Skeletal muscle satellite cell (primary cell): ENCODE results near the gene MAP3K20.

Source experiments
- H3K27me3 ChIP-seq: 2 replicates; pipeline ENCODE4 v1.7.0; 2013; ENCODE audit warnings: low read length; ENCODE audit not compliant: control insufficient read depth, insufficient read depth
- H3K36me3 ChIP-seq: 2 replicates; pipeline ENCODE4 v1.7.0; 2013; ENCODE audit warnings: mild to moderate bottlenecking, control low read depth, low read length; ENCODE audit not compliant: insufficient read depth
- H3K4me1 ChIP-seq: 2 replicates; pipeline ENCODE4 v1.7.0; 2013; ENCODE audit warnings: low read length; ENCODE audit not compliant: control insufficient read depth, insufficient read depth
- H3K4me2 ChIP-seq: 2 replicates; pipeline ENCODE4 v1.7.0; 2013; ENCODE audit warnings: mild to moderate bottlenecking, low read length
- H3K4me3 ChIP-seq: 2 replicates; pipeline ENCODE4 v1.7.0; 2013; ENCODE audit warnings: low read length
- H3K9ac ChIP-seq: 2 replicates; pipeline ENCODE4 v1.7.0; 2013; ENCODE audit warnings: mild to moderate bottlenecking, low read depth, low read length, moderate library complexity
- H3K9me3 ChIP-seq: replicated peaks from 2 replicates; pipeline ENCODE4 v1.7.0; 2013; ENCODE audit warnings: mild to moderate bottlenecking, control low read depth, low read length

Gene MAP3K20

DNA sequence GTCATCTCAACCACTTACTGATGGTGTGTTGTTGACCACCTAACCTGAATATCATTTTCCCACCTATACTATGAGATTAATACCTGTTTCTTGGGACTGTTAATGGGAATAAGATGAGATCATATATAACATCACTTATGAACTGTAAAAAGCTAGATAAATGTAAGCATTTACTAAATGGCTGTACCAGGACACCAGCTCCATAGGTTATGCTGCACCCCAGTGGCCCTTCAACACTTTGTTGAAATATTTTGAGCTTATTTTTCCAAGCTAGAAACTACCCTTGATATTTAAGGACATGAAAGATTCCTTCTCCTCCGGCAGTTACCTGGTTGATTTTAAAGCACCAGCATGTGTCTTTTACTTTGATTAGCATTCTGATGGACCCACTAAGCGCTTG, 141.0 kb downstream of the MAP3K20 start:
- H3K36me3 ChIP-seq = no peaks in the 10 kb centered on the region
- no peaks in the 10 kb centered on the region for H3K9me3 ChIP-seq
- H3K4me3 ChIP-seq = no peak overlapping the region
- H3K4me2 ChIP-seq = no peak overlapping the region
- no peak overlapping the region for H3K9ac ChIP-seq
- H3K27me3 ChIP-seq = no peaks in the 10 kb centered on the region
- no peaks in the 10 kb centered on the region for H3K4me1 ChIP-seq

DNA sequence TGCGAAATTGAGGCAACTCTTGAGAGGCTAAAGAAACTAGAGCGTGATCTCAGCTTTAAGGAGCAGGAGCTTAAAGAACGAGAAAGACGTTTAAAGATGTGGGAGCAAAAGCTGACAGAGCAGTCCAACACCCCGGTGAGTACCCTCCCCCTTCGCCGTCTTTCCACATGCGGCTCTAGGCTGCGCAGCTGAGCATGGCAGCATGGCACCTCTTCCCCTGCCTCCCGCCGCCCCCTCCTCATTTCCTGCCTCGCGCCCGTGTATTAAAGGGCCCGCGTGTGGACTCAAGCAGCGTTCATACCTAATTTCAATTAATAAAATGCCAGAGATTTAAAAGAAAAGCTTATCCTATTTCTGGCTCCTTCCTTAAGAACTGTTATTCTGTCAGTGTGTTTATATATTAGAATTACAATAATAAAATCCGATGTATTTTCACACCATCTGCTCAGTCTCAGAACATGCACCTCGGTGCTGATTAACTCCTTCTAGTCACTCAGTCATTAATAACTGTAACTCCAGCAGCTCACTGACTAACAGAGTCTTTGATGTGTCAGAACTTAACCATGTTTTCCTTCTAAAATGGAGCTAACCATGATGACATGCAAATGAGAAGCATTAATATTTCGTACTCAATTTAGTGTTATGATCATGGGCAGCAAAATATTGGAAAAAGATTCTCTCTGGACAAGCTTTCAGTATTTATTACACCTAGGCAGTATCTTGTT, 141.6 kb downstream of the MAP3K20 start:
- H3K27me3 ChIP-seq = no peaks in the 10 kb centered on the region
- H3K4me2 ChIP-seq = no peak overlapping the region
- no peak overlapping the region for H3K4me3 ChIP-seq
- H3K9ac ChIP-seq = no peak overlapping the region
- no peaks in the 10 kb centered on the region for H3K36me3 ChIP-seq
- H3K4me1 ChIP-seq = no peaks in the 10 kb centered on the region
- no peaks in the 10 kb centered on the region for H3K9me3 ChIP-seq

DNA sequence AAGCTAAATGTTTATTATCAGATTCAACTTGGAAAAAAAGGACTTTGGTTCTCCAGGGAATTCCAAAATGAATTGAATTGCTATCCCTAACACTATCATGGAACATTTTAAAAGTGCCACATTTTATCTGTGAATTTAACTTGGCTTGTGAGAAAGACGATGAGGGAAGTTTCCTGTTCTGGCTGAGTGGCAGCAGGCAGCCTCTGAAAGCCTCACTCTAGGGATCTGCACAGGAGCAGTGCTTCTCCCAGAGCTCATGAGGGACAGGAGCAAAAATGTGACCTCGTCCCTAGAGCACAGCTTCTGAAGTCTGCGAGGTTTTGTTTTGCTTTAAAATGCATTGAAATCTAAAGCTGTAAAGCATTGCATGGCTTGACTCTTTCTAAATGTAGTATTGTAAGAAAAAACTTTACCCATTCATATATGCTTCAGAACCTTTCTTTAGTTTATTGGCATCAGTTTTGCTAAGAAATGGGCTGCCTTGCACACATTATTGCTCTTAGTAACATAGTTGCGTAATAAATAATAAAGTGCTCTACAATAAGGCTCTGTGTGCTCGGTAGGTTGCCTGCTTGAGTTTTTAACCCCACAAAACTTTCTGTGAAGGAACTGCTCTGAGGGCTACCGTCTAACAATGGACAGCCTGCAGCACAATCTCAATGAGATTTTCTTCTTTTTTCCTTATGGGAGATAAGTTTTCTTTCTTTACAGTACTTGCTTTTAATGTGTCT, 142.8 kb downstream of the MAP3K20 start:
- Histone ChIP-seq H3K4me3 (no peak overlapping the region), H3K9me3 (no peaks in the 10 kb centered on the region), H3K27me3 (no peaks in the 10 kb centered on the region), H3K36me3 (no peaks in the 10 kb centered on the region), H3K4me1 (no peaks in the 10 kb centered on the region), H3K9ac (no peak overlapping the region), H3K4me2 (no peak overlapping the region)

DNA sequence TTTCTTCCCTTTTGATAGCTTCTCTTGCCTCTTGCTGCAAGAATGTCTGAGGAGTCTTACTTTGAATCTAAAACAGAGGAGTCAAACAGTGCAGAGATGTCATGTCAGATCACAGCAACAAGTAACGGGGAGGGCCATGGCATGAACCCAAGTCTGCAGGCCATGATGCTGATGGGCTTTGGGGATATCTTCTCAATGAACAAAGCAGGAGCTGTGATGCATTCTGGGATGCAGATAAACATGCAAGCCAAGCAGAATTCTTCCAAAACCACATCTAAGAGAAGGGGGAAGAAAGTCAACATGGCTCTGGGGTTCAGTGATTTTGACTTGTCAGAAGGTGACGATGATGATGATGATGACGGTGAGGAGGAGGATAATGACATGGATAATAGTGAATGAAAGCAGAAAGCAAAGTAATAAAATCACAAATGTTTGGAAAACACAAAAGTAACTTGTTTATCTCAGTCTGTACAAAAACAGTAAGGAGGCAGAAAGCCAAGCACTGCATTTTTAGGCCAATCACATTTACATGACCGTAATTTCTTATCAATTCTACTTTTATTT, 145.6 kb downstream of the MAP3K20 start:
- Histone ChIP-seq H3K4me3 (no peak overlapping the region), H3K4me2 (no peak overlapping the region), H3K9ac (no peak overlapping the region), H3K27me3 (no peaks in the 10 kb centered on the region), H3K9me3 (no peaks in the 10 kb centered on the region), H3K4me1 (no peaks in the 10 kb centered on the region), H3K36me3 (no peaks in the 10 kb centered on the region)

DNA sequence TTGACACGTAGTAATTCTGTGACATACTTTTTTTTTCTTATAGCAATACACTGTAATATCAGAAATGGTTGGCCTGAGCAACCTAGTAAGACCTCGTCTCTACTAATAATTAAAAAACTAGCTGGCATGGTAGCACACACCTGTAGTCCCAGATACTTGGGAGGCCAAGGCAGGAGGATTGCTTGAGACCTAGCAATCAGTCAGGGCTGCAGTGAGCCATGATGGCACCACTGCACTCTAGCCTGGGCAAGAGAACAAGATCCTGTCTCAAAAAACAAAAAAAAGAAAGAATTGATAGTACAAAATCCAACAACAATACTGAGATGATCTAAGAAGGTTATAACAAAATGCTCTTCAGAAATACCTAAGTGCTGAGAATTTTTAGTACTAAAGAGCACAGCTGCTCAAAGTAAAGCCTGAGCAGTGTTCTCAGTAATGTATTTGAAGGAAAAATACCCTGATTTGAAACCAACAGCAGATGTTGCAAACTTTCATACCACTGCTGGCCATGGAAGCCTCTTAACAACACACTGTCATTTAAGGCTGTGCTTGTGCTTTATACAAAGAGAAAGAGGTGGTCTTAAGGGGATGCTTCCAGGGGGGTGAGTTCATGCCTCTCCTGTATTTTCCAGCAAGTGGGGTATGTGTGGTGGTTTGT, 146.4 kb downstream of the MAP3K20 start:
- Histone ChIP-seq H3K36me3 (no peaks in the 10 kb centered on the region), H3K27me3 (no peaks in the 10 kb centered on the region), H3K9ac (no peak overlapping the region), H3K4me3 (no peak overlapping the region), H3K9me3 (no peaks in the 10 kb centered on the region), H3K4me1 (no peaks in the 10 kb centered on the region), H3K4me2 (no peak overlapping the region)

DNA sequence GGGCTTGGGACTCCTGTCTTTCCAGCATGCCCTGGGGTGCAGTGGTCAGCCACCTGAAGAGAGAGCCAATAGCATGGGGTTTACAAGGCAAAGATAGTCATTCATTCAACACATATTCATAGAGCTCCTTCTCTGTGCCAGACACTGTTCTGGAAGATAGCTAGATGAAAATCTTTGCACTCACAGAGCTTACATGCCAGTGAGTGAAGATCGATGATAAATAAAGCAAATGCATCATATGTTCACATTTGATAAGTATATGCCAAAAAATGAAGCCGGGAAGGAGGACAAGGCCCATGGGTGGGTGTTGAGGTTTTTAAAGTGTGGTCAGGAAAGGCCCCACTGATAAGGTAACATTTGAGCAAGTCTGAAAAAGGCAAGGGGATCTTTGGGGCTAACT, 148.2 kb downstream of the MAP3K20 start:
- Histone ChIP-seq H3K4me3 (no peak overlapping the region), H3K36me3 (no peaks in the 10 kb centered on the region), H3K27me3 (no peaks in the 10 kb centered on the region), H3K4me1 (no peaks in the 10 kb centered on the region), H3K4me2 (no peak overlapping the region), H3K9ac (no peak overlapping the region), H3K9me3 (no peaks in the 10 kb centered on the region)

DNA sequence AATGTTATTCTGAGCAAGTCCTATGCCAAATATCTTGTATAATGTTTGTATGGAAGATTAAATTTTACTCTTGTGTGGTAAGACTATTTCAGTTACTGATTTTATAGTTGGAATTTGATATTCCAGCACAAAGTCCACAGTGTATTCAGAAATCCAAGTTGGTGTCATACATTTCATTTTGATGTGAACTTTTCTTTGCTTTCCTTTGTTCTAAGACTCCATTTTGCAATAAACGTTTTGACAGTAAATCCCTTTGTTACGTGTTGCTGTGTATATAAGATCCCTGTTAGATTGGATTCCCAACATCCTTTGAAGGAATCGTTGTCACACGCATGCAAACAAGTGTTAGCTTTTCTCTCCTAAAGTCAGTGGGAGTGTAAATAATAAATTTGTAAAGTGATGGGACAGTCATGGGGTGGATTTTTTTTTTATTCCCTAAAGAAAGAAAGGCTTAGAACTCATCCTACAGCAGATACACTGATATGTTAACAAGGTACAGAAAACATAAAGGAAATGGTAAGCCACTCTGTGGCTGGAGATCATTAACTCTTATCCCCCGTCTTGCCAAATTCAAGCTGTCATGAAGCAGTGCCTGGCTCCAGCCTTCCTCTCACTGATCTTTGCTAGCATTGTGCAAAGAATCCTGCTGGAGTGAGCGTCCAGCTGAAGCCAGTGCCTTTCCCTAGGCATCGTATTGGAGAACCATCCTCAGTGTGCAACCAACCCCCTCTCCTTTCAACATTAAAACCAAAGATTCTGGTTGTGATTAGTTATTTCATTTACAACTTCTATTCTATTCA, 151.5 kb downstream of the MAP3K20 start:
- peaks cover 2% of the 10 kb centered on the region for H3K36me3 ChIP-seq

DNA sequence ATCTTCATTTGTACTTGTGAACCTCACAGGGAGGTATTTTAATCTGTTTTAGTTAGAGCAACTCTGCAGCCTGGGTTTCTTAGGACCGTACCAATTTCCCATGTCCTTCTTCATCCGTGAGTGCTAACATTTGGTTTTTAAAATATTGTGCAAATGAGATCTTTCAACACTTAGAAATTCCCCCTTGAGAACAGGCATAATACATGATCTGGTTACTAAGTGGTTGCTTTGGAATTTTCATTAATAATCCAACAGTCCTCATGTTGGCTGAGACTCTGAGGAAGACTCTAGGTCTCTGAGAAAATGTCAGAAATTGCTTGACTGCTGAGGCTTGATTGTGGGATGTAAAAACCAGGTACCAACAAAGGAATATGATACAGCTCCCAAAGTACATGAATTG, 153.4 kb downstream of the MAP3K20 start:
- H3K4me2 ChIP-seq = no peak overlapping the region
- H3K4me3 ChIP-seq = no peak overlapping the region
- peaks cover 10% of the 10 kb centered on the region for H3K36me3 ChIP-seq
- no peaks in the 10 kb centered on the region for H3K9me3 ChIP-seq
- H3K27me3 ChIP-seq = no peaks in the 10 kb centered on the region
- no peak overlapping the region for H3K9ac ChIP-seq
- peaks cover 7% of the 10 kb centered on the region for H3K4me1 ChIP-seq

More for the DNA sequence above, 151.5 kb downstream of the MAP3K20 start:
- Histone ChIP-seq H3K4me2 (no peak overlapping the region), H3K9ac (no peak overlapping the region), H3K4me3 (no peak overlapping the region), H3K9me3 (no peaks in the 10 kb centered on the region), H3K27me3 (no peaks in the 10 kb centered on the region), H3K4me1 (no peaks in the 10 kb centered on the region)

DNA sequence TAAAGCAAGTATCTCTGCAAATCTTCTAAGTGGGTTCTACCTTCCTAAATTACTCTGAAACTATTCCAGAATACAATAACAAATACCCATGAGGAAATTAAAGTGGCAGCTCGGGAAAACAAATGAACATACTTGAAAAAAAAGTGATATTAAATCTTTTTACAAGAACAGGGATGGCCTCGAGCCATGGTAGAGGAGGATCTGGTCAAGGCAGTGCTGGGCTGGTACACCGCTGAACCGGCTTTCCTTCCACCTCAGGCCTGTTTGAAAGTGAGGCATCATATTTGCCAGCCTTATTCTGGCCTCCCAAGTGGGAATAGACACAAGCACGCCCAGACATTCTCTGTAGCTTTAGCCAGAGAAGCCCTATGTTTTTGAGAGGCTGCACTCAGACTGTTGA, 154.5 kb downstream of the MAP3K20 start:
- Histone ChIP-seq H3K36me3 (peaks cover 10% of the 10 kb centered on the region), H3K9me3 (no peaks in the 10 kb centered on the region), H3K9ac (no peak overlapping the region), H3K4me3 (no peak overlapping the region), H3K4me1 (peaks cover 7% of the 10 kb centered on the region), H3K27me3 (no peaks in the 10 kb centered on the region), H3K4me2 (no peak overlapping the region)

DNA sequence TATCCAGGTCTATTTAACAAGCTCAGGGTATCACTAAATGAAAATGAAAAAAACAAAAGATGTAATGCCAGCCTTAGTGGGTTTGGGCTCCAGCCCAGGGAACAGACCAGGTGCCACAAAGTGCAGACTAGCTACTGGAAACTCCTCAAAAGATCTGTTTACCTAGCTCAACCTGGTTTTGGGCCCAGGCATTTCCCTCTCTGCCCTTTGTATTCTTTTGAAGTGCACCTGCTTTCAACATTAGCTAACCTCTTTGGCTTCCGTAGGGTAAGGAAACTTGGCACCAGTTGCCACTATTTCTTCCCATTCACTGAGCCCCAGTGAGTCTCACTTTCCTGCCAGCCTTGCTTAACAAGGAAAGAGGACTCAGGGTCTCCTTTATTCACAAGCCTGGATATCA, 155.4 kb downstream of the MAP3K20 start:
- peaks cover 10% of the 10 kb centered on the region for H3K36me3 ChIP-seq
- H3K4me3 ChIP-seq = no peak overlapping the region
- peaks cover 7% of the 10 kb centered on the region for H3K4me1 ChIP-seq
- H3K9ac ChIP-seq = no peak overlapping the region
- no peak overlapping the region for H3K4me2 ChIP-seq
- no peaks in the 10 kb centered on the region for H3K9me3 ChIP-seq
- H3K27me3 ChIP-seq = no peaks in the 10 kb centered on the region

DNA sequence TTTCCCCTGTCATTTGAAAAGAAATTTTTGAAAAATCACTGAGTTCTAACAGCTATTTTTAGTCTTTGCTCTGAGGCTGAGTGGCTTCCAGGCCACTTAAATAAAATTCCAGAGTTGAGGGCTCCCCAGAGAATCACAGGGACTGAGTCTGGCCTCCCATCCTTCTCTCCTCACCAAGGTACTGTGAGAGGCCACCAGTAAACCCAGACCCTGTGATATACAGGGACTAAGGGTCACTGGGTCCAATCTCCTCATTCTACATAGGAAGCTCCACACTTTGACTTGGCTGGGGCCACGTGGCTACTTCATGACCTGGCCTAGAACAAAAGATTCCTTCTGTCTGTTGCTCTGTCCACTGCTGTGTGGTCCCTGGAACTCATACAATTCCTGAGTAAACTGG, 155.8 kb downstream of the MAP3K20 start:
- Histone ChIP-seq H3K36me3 (peaks cover 10% of the 10 kb centered on the region), H3K9ac (no peak overlapping the region), H3K4me3 (no peak overlapping the region), H3K4me2 (no peak overlapping the region), H3K4me1 (peaks cover 7% of the 10 kb centered on the region), H3K27me3 (no peaks in the 10 kb centered on the region), H3K9me3 (no peaks in the 10 kb centered on the region)
